ENCODE data around the gene FN1. TPM values are rescaled to one million over a fixed set of nuclear protein-coding genes. Genes with fewer than 3 reads are reported as not detected.
"Not testable (repeated sequence)": the region's sequence is repeated elsewhere in the genome, so short reads cannot be mapped to it uniquely, and the experiment has no call there.

Gene FN1
- total RNA-seq, 1 donor from 2014 or later: 902 TPM

DNA sequence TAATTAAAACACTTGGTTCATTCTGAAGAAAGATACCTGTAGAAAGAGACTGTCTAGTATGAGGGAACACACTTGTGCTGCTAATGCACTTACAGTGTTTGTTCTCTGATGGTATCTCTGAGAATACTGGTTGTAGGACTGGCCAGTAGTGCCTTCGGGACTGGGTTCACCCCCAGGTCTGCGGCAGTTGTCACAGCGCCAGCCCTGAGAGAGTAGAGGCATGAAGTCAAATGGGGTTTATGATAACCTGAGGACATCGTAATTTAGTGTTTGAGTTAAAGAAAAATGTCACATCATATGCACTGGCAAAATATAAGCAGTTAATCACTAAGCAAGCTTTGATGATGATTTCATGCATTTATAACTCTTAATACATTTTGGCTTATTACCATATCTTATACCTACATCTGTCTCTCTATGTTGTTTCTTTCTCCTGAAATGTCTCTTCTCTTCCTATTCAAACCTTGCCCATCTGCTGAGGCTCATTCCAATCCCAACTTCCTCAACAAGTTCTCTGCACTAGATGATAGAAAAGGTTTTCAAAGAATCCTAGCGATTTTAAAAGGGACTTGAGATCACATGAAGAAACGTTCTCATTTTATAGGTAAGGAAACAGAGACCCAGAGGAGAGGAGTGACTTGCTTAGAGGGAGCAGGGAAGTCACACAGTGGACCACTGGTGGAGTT, 73.8 kb downstream of the FN1 start:
- Mint-ChIP-seq H3K4me3 (no peak overlapping the region), H3K36me3 (peaks cover 34% of the 10 kb centered on the region), H3K27ac (no peak overlapping the region), H3K27me3 (no peaks in the 10 kb centered on the region), H3K9me3 (no peaks in the 10 kb centered on the region), H3K4me1 (ENCODE audit: unreplicated experiment) (no peaks in the 10 kb centered on the region)
- no peak for DNase-seq (ENCODE audit: extremely low spot score, unreplicated experiment)
- TF ChIP-seq CTCF (conservative IDR thresholded peaks at IDR 0.05): no peak

DNA sequence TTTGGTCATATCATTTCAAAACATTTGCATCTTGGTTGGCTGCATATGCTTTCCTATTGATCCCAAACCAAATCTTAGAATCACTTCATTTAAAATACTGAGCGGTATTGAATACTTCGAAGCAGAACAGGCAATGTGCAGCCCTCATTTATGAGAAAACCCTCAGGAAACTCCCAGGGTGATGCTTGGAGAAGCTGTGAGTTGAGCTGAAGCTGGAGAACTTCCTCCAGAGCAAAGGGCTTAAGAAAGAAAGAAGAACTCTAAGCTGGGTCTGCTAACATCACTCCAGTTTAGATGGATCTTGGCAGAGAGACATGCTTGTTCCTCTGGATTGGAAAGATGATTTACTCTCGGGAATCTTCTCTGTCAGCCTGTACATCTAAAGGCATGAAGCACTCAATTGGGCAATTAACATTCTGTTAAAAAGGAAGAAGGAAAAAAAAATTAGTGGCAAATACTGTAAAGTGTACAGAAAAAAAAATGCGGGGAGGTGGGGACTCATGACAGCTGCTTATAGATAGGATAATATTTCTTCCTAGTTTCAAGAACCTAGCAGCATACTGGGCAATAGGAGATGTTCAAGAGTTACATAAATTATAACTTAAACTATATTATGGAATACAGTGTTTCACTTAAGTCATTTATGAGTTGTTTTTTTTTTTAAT, 74.5 kb downstream of the FN1 start:
- no peaks in the 10 kb centered on the region for H3K27me3 Mint-ChIP-seq
- H3K4me1 Mint-ChIP-seq (ENCODE audit: unreplicated experiment): no peaks in the 10 kb centered on the region
- DNase-seq (ENCODE audit: extremely low spot score, unreplicated experiment): no peak
- no peak overlapping the region for H3K27ac Mint-ChIP-seq
- H3K9me3 Mint-ChIP-seq: no peaks in the 10 kb centered on the region
- H3K36me3 Mint-ChIP-seq: peaks cover 30% of the 10 kb centered on the region
- H3K4me3 Mint-ChIP-seq: no peak overlapping the region
- TF ChIP-seq CTCF (conservative IDR thresholded peaks at IDR 0.05): no peak

- no peak for TF ChIP-seq CTCF (conservative IDR thresholded peaks at IDR 0.05)
- no peaks in the 10 kb centered on the region for H3K27me3 Mint-ChIP-seq
- H3K36me3 Mint-ChIP-seq: peaks cover 30% of the 10 kb centered on the region
- H3K27ac Mint-ChIP-seq: no peak overlapping the region
- H3K9me3 Mint-ChIP-seq: no peaks in the 10 kb centered on the region
- H3K4me3 Mint-ChIP-seq: no peak overlapping the region
- no peaks in the 10 kb centered on the region for H3K4me1 Mint-ChIP-seq (ENCODE audit: unreplicated experiment)
- DNase-seq (ENCODE audit: extremely low spot score, unreplicated experiment): no peak
Observed at GRCh38 chr2:215360596-215360995, 75.3 kb downstream of the FN1 start.

GRCh38 chr2:215360059-215360458, 75.8 kb downstream of the FN1 start:
- H3K4me3 Mint-ChIP-seq; H3K4me1 Mint-ChIP-seq (ENCODE audit: unreplicated experiment); H3K9me3 Mint-ChIP-seq; H3K27ac Mint-ChIP-seq; H3K27me3 Mint-ChIP-seq; DNase-seq (ENCODE audit: extremely low spot score, unreplicated experiment): not testable (repeated sequence)
- peaks cover 32% of the 10 kb centered on the region for H3K36me3 Mint-ChIP-seq

DNA sequence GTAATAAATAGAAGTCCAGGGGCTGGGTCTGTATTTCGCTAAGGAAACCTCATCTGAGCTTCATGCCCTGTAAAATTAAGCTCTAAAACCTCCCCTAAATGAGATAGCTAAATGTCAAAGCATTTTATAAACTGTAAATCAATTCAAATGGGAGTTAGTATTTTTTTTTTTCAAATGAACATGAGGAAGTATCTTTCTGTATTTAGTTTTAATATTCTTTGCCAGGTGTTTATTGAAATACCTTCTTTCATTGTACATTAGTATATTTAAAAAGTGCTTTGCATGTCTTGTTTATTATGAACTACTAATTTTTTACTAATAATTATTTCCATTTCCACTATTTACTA, 76.3 kb downstream of the FN1 start:
- no peak for TF ChIP-seq CTCF (conservative IDR thresholded peaks at IDR 0.05)
- Mint-ChIP-seq H3K9me3 (no peaks in the 10 kb centered on the region), H3K4me3 (no peak overlapping the region), H3K36me3 (peaks cover 30% of the 10 kb centered on the region), H3K27ac (no peak overlapping the region), H3K4me1 (ENCODE audit: unreplicated experiment) (no peaks in the 10 kb centered on the region), H3K27me3 (no peaks in the 10 kb centered on the region)
- DNase-seq (ENCODE audit: extremely low spot score, unreplicated experiment): no peak

DNA sequence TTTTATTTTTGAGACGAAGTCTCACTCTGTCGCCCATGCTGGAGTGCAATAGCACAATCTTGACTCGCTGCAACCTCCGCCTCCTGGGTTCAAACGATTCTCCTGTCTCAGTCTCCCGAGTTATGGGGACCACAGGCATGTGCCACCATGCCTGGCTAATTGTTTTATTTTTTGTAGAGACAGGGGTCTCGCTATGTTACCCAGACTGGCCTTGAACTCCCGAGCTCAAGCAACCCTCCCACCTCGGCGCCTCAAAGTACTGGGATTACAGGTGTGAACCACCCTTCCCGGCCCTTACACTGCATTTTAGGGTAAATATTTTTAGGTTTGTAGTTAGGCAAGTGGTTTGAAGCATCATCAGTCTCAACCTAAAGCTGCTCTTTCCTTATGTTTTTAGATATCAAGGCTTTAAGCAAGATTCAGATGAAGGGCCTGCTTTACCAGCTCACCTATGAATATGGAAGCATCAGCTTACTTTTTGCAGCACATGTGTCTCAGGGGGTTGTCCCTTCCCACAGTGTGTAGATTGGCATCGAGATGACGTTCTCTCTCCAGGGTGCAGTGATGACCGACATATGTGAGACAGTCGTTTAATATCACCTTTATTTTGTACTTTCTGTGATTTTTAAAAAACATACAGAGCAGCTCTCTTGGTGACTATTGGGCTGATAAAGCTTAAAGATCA, 76.8 kb downstream of the FN1 start:
- H3K4me1 Mint-ChIP-seq (ENCODE audit: unreplicated experiment): no peaks in the 10 kb centered on the region
- DNase-seq (ENCODE audit: extremely low spot score, unreplicated experiment): no peak
- H3K27ac Mint-ChIP-seq: no peak overlapping the region
- no peaks in the 10 kb centered on the region for H3K9me3 Mint-ChIP-seq
- no peaks in the 10 kb centered on the region for H3K27me3 Mint-ChIP-seq
- no peak for TF ChIP-seq CTCF (conservative IDR thresholded peaks at IDR 0.05)
- H3K36me3 Mint-ChIP-seq: peaks cover 26% of the 10 kb centered on the region
- H3K4me3 Mint-ChIP-seq: no peak overlapping the region
